ENCODE results near the gene NOL12. TPM values are rescaled to one million over a fixed set of nuclear protein-coding genes. Genes with fewer than 3 reads are reported as not detected.

Gene NOL12
- total RNA-seq, 1 experiment from 2014 or later, result 32.7 TPM

DNA sequence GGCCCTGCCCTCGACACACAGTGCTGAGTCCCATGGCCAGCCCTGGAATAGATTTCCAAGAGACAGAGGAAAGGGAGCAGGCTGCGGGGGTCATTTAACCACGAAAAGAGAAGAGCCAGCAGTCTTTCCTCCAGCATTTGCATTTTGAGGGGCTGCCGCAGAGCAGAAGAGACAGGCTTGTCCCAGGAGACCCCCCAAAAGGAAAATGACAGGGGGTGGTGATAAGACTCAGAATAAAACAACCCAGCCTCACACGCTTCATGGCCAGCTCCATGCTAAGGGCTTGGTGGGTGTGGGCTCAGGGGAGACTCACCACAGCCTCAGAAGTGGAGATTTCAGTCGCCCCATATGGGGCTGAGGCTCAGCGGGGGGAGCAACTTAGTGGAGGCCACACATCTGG is 27.6 kb downstream of the NOL12 start:
- ChIA-PET CTCF (no interaction called here), POLR2A (no interaction called here)
- intact Hi-C loops (cut with micrococcal nuclease; ENCODE audit: unreplicated experiment), result no loop called here

DNA sequence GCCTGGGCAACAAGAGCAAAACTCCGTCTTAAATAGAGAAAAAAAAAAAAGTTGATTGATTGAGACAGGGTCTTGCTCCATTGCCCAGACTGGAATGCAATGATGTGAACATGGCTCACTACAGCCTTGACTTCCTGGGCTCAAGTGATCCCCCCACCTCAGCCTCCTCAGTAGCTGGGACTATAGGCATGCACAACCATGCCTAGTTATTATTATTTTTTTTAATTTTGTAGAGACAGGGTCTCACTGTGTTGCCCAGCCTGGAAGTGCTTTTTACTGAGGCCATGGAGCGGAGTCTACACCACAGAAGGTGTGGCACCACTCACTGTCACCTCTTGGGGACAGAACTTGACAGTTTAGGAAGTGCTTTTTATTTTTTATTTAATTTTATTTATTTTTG is 28.5 kb downstream of the NOL12 start:
- POLR2A ChIA-PET, result no interaction called here
- CTCF ChIA-PET, result no interaction called here
- no peaks in the 10 kb centered on the region for H3K4me1 ChIP-seq (ENCODE audit: control insufficient read depth, insufficient read depth, low read length)
- no peak overlapping the region for H3K27ac ChIP-seq (ENCODE audit: low read length)
- no TSS peak for BruUV-seq (replicated peaks)
- no peaks in the 10 kb centered on the region for H3K36me3 ChIP-seq (ENCODE audit: control insufficient read depth, insufficient read depth, low read length)
- in situ Hi-C loops (cut with HindIII; ENCODE audit: low pct_unique_long_range_greater_than_20kb, low sequenced_read_pairs), result no loop called here
- no peaks in the 10 kb centered on the region for H3K27me3 ChIP-seq (ENCODE audit: control insufficient read depth, insufficient read depth, low read length)
- no peak for DNase-seq (ENCODE audit: low read depth, low spot score)
- intact Hi-C loops (cut with micrococcal nuclease; ENCODE audit: unreplicated experiment), result no loop called here
- no peaks in the 10 kb centered on the region for H3K9me3 ChIP-seq (ENCODE audit: control insufficient read depth, insufficient read depth, low read depth, low read length)
- H3K4me3 ChIP-seq (ENCODE audit: low read depth in 2 of 2, low read length in 2 of 2), result no peak overlapping the region
- no peak for ATAC-seq
- TF ChIP-seq POLR2AphosphoS5 (IDR thresholded peaks at IDR 0.05; ENCODE audit: low read depth, low read length), result no peak
- TF ChIP-seq, protein P1, sequence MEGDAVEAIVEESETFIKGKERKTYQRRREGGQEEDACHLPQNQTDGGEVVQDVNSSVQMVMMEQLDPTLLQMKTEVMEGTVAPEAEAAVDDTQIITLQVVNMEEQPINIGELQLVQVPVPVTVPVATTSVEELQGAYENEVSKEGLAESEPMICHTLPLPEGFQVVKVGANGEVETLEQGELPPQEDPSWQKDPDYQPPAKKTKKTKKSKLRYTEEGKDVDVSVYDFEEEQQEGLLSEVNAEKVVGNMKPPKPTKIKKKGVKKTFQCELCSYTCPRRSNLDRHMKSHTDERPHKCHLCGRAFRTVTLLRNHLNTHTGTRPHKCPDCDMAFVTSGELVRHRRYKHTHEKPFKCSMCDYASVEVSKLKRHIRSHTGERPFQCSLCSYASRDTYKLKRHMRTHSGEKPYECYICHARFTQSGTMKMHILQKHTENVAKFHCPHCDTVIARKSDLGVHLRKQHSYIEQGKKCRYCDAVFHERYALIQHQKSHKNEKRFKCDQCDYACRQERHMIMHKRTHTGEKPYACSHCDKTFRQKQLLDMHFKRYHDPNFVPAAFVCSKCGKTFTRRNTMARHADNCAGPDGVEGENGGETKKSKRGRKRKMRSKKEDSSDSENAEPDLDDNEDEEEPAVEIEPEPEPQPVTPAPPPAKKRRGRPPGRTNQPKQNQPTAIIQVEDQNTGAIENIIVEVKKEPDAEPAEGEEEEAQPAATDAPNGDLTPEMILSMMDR (IDR thresholded peaks at IDR 0.05), result no peak
- no peak for TF ChIP-seq SIN3A (IDR thresholded peaks at IDR 0.05; ENCODE audit: borderline replicate concordance, insufficient read depth, low read depth, low read length)
- TF ChIP-seq, protein P2, sequence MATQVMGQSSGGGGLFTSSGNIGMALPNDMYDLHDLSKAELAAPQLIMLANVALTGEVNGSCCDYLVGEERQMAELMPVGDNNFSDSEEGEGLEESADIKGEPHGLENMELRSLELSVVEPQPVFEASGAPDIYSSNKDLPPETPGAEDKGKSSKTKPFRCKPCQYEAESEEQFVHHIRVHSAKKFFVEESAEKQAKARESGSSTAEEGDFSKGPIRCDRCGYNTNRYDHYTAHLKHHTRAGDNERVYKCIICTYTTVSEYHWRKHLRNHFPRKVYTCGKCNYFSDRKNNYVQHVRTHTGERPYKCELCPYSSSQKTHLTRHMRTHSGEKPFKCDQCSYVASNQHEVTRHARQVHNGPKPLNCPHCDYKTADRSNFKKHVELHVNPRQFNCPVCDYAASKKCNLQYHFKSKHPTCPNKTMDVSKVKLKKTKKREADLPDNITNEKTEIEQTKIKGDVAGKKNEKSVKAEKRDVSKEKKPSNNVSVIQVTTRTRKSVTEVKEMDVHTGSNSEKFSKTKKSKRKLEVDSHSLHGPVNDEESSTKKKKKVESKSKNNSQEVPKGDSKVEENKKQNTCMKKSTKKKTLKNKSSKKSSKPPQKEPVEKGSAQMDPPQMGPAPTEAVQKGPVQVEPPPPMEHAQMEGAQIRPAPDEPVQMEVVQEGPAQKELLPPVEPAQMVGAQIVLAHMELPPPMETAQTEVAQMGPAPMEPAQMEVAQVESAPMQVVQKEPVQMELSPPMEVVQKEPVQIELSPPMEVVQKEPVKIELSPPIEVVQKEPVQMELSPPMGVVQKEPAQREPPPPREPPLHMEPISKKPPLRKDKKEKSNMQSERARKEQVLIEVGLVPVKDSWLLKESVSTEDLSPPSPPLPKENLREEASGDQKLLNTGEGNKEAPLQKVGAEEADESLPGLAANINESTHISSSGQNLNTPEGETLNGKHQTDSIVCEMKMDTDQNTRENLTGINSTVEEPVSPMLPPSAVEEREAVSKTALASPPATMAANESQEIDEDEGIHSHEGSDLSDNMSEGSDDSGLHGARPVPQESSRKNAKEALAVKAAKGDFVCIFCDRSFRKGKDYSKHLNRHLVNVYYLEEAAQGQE (IDR thresholded peaks at IDR 0.05; ENCODE audit: insufficient read depth in 1 of 2, low read depth in 2 of 2, low read length in 1 of 2), result no peak
- TF ChIP-seq TCF7L2 (IDR thresholded peaks at IDR 0.05; ENCODE audit: low read depth, low read length), result no peak

More for the DNA sequence above, 27.6 kb downstream of the NOL12 start:
- DNase-seq (ENCODE audit: low read depth, low spot score), result no peak
- no peaks in the 10 kb centered on the region for H3K36me3 ChIP-seq (ENCODE audit: control insufficient read depth, insufficient read depth, low read length)
- ATAC-seq, result no peak
- BruUV-seq (replicated peaks), result no TSS peak
- H3K9me3 ChIP-seq (ENCODE audit: control insufficient read depth, insufficient read depth, low read depth, low read length), result no peaks in the 10 kb centered on the region
- no peak overlapping the region for H3K4me3 ChIP-seq (ENCODE audit: low read depth in 2 of 2, low read length in 2 of 2)
- in situ Hi-C loops (cut with HindIII; ENCODE audit: low pct_unique_long_range_greater_than_20kb, low sequenced_read_pairs), result no loop called here
- no peaks in the 10 kb centered on the region for H3K27me3 ChIP-seq (ENCODE audit: control insufficient read depth, insufficient read depth, low read length)
- no peak overlapping the region for H3K27ac ChIP-seq (ENCODE audit: low read length)
- no peak for TF ChIP-seq SIN3A (IDR thresholded peaks at IDR 0.05; ENCODE audit: borderline replicate concordance, insufficient read depth, low read depth, low read length)
- no peak for TF ChIP-seq POLR2AphosphoS5 (IDR thresholded peaks at IDR 0.05; ENCODE audit: low read depth, low read length)
- H3K4me1 ChIP-seq (ENCODE audit: control insufficient read depth, insufficient read depth, low read length), result no peaks in the 10 kb centered on the region

DNA sequence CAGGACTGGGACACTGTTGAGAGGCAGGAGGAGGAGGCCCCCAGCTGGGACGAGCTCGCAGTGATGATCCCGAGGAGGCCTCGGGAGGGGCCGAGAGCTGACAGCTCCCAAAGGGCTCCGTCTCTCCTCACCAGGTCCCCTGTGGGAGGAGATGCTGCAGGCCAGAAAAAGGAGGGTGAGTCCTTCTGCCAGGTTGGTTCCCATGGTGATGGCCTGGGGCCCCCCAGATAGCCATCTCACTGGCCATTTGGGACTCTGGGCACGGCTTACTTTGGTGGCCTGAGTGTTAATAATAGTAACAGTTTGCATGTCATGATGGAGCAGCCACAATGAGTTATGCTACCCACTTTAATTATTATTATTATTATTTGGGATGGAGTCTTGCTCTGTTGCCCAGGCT is 29.6 kb downstream of the NOL12 start:
- no peaks in the 10 kb centered on the region for H3K27me3 ChIP-seq (ENCODE audit: control insufficient read depth, insufficient read depth, low read length)
- no peak overlapping the region for H3K27ac ChIP-seq (ENCODE audit: low read length)
- no peaks in the 10 kb centered on the region for H3K36me3 ChIP-seq (ENCODE audit: control insufficient read depth, insufficient read depth, low read length)
- in situ Hi-C loops (cut with HindIII; ENCODE audit: low pct_unique_long_range_greater_than_20kb, low sequenced_read_pairs) (no loop called here), intact Hi-C loops (cut with micrococcal nuclease; ENCODE audit: unreplicated experiment) (no loop called here)
- CTCF ChIA-PET, result no interaction called here
- DNase-seq (ENCODE audit: low read depth, low spot score), result no peak
- POLR2A ChIA-PET, result no interaction called here
- no peak for ATAC-seq
- TF ChIP-seq, protein P2 (IDR thresholded peaks at IDR 0.05; ENCODE audit: insufficient read depth in 1 of 2, low read depth in 2 of 2, low read length in 1 of 2), result no peak
- no peak for TF ChIP-seq SIN3A (IDR thresholded peaks at IDR 0.05; ENCODE audit: borderline replicate concordance, insufficient read depth, low read depth, low read length)
- BruUV-seq (replicated peaks), result no TSS peak
- H3K4me3 ChIP-seq (ENCODE audit: low read depth in 2 of 2, low read length in 2 of 2), result no peak overlapping the region
- no peaks in the 10 kb centered on the region for H3K4me1 ChIP-seq (ENCODE audit: control insufficient read depth, insufficient read depth, low read length)
- H3K9me3 ChIP-seq (ENCODE audit: control insufficient read depth, insufficient read depth, low read depth, low read length), result no peaks in the 10 kb centered on the region

Data from Panc1 (cell line).